GM12801 (cell line): ENCODE results near the gene INTS4.

Source experiments
- TF ChIP-seq, protein P1 (sequence below): IDR thresholded peaks from one replicate; pipeline ENCODE4 v1.5.1; 2011; ENCODE audit warnings: control low read depth; ENCODE audit not compliant: insufficient read length; ENCODE audit errors: extremely low read depth

INTS4 gene

DNA sequence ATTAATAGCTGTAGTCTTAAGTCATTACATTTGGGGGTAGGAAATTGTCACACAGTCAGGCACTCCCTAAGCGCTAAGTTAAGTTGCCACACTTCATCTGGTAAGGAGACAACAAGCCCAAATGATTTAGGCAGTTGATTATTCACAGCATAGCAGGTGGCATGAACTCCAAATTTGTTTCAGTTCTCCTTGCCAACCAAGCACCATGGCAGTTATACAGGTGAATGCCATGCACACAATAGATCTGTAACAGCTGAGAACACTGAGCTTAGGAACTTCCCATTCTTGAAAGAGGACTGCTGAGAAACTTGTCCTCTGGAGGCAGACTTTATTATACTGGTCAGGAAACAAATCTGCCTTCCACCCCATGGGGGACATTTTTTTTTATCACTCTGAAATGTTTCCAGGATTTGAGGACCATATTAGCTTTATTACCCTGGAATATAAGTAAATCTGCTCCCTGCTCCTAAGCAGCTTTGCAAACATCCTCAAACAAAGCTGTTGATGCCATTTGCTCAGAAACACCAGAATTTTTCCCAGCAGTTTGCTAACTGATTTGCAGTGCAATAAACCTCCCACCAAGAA lies 5.1 kb upstream of the INTS4 start:
- TF ChIP-seq, protein P1, sequence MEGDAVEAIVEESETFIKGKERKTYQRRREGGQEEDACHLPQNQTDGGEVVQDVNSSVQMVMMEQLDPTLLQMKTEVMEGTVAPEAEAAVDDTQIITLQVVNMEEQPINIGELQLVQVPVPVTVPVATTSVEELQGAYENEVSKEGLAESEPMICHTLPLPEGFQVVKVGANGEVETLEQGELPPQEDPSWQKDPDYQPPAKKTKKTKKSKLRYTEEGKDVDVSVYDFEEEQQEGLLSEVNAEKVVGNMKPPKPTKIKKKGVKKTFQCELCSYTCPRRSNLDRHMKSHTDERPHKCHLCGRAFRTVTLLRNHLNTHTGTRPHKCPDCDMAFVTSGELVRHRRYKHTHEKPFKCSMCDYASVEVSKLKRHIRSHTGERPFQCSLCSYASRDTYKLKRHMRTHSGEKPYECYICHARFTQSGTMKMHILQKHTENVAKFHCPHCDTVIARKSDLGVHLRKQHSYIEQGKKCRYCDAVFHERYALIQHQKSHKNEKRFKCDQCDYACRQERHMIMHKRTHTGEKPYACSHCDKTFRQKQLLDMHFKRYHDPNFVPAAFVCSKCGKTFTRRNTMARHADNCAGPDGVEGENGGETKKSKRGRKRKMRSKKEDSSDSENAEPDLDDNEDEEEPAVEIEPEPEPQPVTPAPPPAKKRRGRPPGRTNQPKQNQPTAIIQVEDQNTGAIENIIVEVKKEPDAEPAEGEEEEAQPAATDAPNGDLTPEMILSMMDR, result no peak

DNA sequence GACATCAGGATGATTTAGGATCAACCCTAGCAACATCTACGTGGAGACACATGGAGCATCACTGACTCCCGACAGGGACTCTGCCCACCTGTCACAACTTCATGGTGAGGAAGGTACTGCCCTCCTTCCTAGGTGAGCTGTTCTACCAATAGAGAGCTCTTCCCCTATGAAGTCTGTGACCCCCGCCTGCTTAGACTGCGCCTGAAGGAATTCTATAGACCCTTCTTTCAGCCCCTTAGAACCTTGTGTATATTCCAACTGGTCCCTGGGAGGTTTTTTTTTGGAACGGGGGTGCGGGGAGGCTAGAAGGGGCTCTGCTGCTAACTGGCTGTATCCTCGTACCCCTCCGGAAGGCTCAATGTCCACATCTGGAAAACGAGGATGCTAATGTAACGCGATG lies 566 bp downstream of the INTS4 start:
- TF ChIP-seq, protein P1, result no peak

DNA sequence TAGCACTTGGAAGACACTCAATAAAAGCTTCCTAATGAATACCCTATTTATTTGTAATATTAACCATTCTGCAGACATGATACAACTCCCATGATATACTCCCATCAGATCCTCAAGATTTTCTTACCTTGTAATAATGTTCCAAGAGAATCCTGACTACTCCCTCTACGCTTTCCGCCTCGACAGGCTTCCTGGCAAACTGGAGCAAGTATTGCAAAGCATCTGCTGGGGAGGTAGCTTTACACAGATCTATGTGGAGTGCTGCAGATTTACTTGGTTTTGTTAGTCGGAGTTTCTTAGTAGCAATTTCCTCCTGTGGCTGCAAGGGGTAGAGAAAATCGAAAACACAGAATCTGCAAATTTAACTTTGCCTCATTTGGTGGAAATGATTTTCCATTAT lies 3.5 kb downstream of the INTS4 start:
- TF ChIP-seq, protein P1, result no peak

DNA sequence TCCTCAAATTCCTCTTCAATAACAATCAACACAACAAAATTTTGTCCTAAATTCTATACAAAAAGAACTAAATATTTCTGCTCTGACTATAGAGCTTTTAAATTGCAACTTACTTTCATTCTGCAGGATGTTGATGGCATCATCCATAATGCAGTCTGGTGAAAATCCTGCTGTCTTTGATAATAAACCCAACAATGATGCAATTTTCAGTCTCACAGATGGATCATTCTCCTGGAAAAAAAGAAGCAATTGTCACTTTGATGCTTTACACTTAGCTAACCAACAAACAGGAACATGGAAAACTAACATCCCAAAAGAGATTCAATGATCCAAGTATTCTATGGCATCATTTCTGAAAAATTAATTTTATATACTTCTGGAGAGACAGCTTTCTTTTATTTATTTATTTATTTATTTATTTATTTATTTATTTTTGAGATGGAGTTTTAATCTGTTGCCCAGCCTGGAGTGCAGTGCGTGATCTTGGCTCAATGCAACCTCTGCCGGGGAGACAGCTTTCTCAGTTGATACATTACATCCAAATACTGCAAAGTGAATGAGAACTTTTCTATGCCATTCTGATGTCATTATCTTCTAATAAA lies 13.0 kb downstream of the INTS4 start:
- TF ChIP-seq, protein P1, result no peak

DNA sequence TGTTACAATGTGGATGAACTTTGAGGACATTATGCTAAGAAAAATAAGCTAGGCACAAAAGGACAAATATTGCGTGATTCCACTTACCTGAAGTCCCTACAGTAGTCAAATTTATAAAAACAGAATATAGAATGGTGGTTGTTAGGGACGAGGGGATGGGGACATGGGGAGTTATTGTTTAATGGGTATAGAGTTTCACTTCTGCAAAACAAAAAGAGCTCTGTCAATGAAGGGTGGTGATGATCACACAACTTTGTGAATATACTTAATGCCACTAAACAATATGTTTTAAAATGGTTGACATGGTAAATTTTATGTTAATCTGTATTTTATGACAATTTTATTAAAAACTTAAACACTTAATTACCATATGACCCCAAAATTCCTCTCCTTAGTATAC lies 26.1 kb downstream of the INTS4 start:
- TF ChIP-seq, protein P1, result no peak

GRCh38 chr11:77967753-77968152 lies 26.7 kb downstream of the INTS4 start:
- TF ChIP-seq, protein P1, result no peak

GRCh38 chr11:77967121-77967520 lies 27.3 kb downstream of the INTS4 start:
- TF ChIP-seq, protein P1, result no peak
